CD4-positive, alpha-beta T cell treated with Interleukin-15 for 1 hour (primary cell): ENCODE results near the gene MIEF1.

Source experiments
- DNase-seq: peaks from one replicate; pipeline ENCODE4 v3.0.0-alpha.2; 2020

The MIEF1 gene

GRCh38 chr22:39471381-39472141 lies 30.5 kb upstream of the MIEF1 start:
- DNase-seq: no peak

- DNase-seq: peak; percentile 27
Measured at GRCh38 chr22:39472570-39473556, 29.2 kb upstream of the MIEF1 start.

- no peak for DNase-seq
Measured at GRCh38 chr22:39473851-39474250, 28.2 kb upstream of the MIEF1 start.

DNA sequence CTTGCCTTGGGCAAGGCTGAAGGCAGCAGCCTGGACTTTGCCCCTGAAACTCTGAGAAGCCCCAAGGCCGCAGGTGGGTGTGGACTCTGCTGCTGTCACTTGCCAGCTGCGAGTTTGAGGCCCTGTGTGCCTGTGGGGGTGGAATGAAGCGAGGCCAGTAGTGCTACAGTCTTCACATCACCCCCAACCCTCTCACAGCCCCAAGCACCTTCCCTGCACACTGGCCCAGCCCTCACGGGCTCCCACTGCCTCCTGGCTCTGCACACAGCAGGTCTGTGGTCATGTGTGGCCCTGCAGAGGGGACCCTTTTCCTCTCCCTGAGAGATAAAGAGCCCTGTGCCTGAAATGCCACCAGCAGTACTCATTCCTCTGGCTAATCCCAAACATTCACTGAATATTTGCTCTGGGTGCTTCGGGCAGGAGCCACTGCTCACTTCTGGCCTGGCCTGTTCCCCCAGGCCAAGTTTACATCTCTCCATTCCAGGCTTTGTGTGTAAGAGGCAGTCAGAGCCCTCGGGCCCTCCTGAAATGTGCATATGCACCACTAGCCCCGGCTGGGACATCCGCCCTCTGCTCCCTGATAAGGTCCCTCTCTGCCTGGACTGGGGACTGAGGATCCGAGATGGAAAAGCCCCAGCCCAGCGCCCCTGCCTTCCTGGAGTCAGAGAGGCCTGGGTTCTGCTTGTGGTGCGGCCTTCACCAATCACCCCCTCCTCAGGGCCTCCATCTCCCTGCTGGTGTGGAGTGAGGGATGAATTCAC lies 27.6 kb upstream of the MIEF1 start:
- DNase-seq: no peak

GRCh38 chr22:39475337-39475736 lies 26.8 kb upstream of the MIEF1 start:
- no peak for DNase-seq

- DNase-seq: no peak
Measured at GRCh38 chr22:39475902-39476301, 26.2 kb upstream of the MIEF1 start.

GRCh38 chr22:39476664-39477063 lies 25.4 kb upstream of the MIEF1 start:
- no peak for DNase-seq

DNA sequence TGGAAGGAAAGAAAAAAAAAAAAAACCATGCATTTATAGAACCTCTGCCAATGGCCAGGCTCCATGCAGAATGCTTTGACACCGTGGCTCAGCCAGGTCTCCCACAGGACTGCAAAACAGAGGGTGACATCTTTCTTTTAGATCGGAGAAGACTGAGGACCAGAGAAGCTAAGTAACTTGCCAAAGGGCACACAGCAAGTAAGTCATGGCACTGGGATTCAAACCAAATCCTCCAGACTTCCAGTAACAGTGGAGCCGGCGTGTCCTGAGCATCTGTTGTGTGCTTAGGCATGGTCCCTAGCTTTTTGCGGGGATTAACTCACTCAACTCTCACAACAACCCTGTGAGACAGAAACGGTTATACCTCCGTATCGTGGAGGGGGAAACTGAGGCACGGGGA lies 24.5 kb upstream of the MIEF1 start:
- no peak for DNase-seq

GRCh38 chr22:39478441-39478850 lies 23.6 kb upstream of the MIEF1 start:
- no peak for DNase-seq

- no peak for DNase-seq
Measured at GRCh38 chr22:39479254-39479653, 22.8 kb upstream of the MIEF1 start.

DNA sequence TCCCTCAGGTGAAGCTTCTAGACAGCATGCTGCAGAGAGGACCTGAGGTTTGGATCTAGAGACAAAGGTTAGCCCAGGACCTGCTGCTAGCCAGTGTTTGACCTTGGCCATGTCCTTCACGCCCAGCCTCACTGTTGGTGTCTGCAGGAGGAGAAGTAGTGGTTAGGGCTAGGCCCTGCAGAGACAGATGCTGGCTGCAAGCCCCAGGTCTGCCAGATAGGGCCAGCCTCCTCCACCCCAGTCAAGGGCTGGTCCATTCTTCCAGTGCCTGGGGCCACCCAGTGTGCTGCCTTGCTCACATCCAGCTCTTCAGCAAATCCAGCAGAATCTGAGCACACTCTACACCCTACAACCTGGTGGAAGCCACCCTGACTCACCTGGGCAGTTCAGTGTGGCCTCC lies 21.5 kb upstream of the MIEF1 start:
- no peak for DNase-seq

DNA sequence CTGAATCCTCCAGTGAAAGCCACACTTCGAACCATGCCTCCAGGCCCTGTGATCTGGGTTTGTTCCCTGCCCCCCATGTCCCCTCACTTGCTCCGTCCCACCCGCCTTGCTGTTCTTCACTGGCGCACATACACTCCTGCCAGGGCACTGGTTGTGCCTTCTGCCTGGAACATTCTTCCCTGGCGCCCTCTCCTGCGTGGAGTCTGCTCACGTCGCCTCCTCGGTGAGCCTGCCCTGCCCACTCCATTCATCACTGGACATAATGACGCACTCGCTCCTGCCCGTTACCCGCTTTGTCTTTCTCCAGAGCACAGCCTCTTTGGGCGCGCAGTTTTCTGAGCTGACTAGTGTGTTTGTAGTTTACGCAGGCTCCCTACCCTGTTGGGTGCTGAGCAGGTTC lies 21.0 kb upstream of the MIEF1 start:
- no peak for DNase-seq

- no peak for DNase-seq
Measured at GRCh38 chr22:39481595-39481994, 20.5 kb upstream of the MIEF1 start.

DNA sequence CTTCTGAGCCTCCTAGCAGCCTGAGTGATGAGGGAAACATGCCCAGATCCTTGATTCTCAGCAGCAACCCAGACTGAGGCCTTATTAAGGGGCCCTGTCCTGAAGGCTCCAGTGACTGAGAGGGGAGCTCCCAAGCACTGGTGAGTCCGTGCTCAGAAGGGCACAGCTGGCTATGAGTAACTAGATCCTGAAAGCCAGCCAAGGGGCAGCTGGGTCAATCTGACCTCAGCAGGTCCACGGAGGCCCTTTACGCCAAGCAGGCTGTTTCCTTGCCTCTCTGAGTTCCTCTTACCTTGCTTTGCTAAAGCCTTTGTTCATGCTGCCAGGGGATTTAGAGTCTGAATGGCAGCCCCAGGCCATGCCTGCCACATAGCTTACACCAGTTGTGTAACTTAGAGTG lies 19.3 kb upstream of the MIEF1 start:
- no peak for DNase-seq

DNA sequence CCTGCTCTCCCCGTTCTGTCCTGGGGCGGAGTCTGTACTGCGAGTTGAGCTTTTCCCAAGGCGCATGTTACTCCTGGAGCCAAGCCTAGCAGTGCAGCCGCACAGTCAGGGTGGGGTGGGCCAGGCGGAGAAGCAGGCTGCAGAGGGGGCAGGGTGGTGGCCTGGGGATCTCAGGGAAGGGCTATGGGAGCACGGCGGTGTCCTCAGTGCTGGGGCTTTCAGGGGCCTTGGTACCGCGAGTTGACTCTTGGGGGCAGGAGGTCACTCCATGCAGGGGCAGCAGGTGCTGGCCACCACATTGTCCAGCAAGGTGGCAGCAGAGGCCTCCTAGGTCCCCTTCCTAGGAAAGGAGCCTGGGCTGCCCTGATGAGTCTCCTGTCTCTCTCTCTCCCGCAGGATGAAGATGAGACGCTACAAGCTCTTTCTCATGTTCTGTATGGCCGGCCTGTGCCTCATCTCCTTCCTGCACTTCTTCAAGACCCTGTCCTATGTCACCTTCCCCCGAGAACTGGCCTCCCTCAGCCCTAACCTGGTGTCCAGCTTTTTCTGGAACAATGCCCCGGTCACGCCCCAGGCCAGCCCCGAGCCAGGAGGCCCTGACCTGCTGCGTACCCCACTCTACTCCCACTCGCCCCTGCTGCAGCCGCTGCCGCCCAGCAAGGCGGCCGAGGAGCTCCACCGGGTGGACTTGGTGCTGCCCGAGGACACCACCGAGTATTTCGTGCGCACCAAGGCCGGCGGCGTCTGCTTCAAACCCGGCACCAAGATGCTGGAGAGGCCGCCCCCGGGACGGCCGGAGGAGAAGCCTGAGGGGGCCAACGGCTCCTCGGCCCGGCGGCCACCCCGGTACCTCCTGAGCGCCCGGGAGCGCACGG lies 14.9 kb upstream of the MIEF1 start:
- DNase-seq: no peak

GRCh38 chr22:39487826-39488520 lies 14.1 kb upstream of the MIEF1 start:
- no peak for DNase-seq

GRCh38 chr22:39488563-39489083 lies 13.5 kb upstream of the MIEF1 start:
- DNase-seq: no peak

GRCh38 chr22:39489094-39490068 lies 12.7 kb upstream of the MIEF1 start:
- no peak for DNase-seq

GRCh38 chr22:39490135-39490798 lies 11.8 kb upstream of the MIEF1 start:
- peak; percentile 90 for DNase-seq
